NT2/D1 (cell line): ENCODE data around the gene SNED1.
"Not testable (repeated sequence)": the region's sequence is repeated elsewhere in the genome, so short reads cannot be mapped to it uniquely, and the experiment has no call there.

Experiments
- DNase-seq: peaks from one replicate; pipeline ENCODE4 v3.0.0-alpha.2; 2011; ENCODE audit warnings: low read depth, low spot score
- H3K27me3 ChIP-seq: 2 replicates; pipeline ENCODE4 v1.6.0; 2011; ENCODE audit warnings: mild to moderate bottlenecking; ENCODE audit not compliant: insufficient read length, insufficient read depth
- H3K36me3 ChIP-seq: 2 replicates; pipeline ENCODE4 v1.6.1; 2011; ENCODE audit warnings: mild to moderate bottlenecking, low read length, mixed read lengths; ENCODE audit not compliant: insufficient read depth, insufficient read length
- H3K4me1 ChIP-seq: 2 replicates; pipeline ENCODE4 v1.5.1; 2011; ENCODE audit not compliant: insufficient read depth, insufficient read length
- H3K4me3 ChIP-seq: 2 replicates; pipeline ENCODE4 v1.5.1; 2011; ENCODE audit warnings: low read depth; ENCODE audit not compliant: insufficient read length
- H3K9ac ChIP-seq: 2 replicates; pipeline ENCODE4 v1.6.0; 2011; ENCODE audit warnings: low read depth; ENCODE audit not compliant: insufficient read length
- H3K9me3 ChIP-seq: 2 replicates; pipeline ENCODE4 v1.5.1; 2011; ENCODE audit warnings: mild to moderate bottlenecking, low read length; ENCODE audit not compliant: insufficient read depth
- SUZ12 ChIP-seq: IDR thresholded peaks from 2 replicates; pipeline ENCODE4 v1.6.1; 2011; ENCODE audit not compliant: insufficient read length, insufficient read depth; ENCODE audit errors: extremely low read depth
- YY1 ChIP-seq: IDR thresholded peaks from 2 replicates; pipeline ENCODE4 v1.6.1; 2011; ENCODE audit not compliant: insufficient read length, insufficient read depth
- ZNF274 ChIP-seq: IDR thresholded peaks from 2 replicates; pipeline ENCODE4 v1.6.1; 2011; ENCODE audit warnings: mild to moderate bottlenecking, low read depth, low read length

The SNED1 gene

GRCh38 chr2:240970816-240971215, 27.6 kb upstream of the SNED1 start:
- H3K4me1 ChIP-seq: peaks cover 12% of the 10 kb centered on the region
- H3K4me3 ChIP-seq: no peak overlapping the region
- no peak for DNase-seq
- H3K9ac ChIP-seq: no peak overlapping the region
- peaks cover 10% of the 10 kb centered on the region for H3K27me3 ChIP-seq
- peaks cover 13% of the 10 kb centered on the region; the same call in 1 of the 2 replicates for H3K9me3 ChIP-seq
- TF ChIP-seq SUZ12 (no peak), ZNF274 (no peak), YY1 (no peak)
- no peaks in the 10 kb centered on the region for H3K36me3 ChIP-seq

DNA sequence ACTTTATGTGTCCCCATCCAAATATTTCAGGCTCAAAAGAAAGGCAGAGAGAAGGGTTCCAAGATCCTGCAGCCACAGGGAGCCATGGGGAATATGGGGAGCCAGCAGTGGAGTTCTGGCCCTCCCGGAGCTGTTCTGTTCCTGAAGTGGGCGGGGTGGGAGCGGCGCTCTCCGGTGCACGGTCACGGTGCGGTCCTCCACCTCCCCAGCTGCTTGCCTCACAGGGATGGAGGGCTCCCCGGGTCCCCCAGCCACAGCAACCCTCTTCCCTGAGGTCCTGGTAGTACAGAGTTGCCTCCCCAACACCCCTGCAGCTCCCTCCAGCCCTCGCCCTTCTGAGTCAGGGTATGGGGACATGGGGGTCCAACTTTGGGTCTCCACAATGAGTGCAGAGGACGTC, 26.2 kb upstream of the SNED1 start:
- no peak overlapping the region for H3K9ac ChIP-seq
- no peak for DNase-seq
- TF ChIP-seq SUZ12: no peak
- no peak for TF ChIP-seq YY1
- no peak for TF ChIP-seq ZNF274
- peaks cover 12% of the 10 kb centered on the region for H3K27me3 ChIP-seq
- peaks cover 13% of the 10 kb centered on the region; the same call in 1 of the 2 replicates for H3K9me3 ChIP-seq
- peaks cover 9% of the 10 kb centered on the region for H3K4me1 ChIP-seq
- no peaks in the 10 kb centered on the region for H3K36me3 ChIP-seq
- no peak overlapping the region for H3K4me3 ChIP-seq

GRCh38 chr2:240972636-240973521, 25.5 kb upstream of the SNED1 start:
- TF ChIP-seq SUZ12 (no peak), ZNF274 (no peak), YY1 (no peak)
- Histone ChIP-seq H3K9me3 (peaks cover 13% of the 10 kb centered on the region; the same call in 1 of the 2 replicates), H3K4me3 (no peak overlapping the region), H3K9ac (no peak overlapping the region), H3K4me1 (peaks cover 6% of the 10 kb centered on the region), H3K27me3 (peaks cover 12% of the 10 kb centered on the region), H3K36me3 (no peaks in the 10 kb centered on the region)
- DNase-seq: no peak

GRCh38 chr2:240974771-240975572, 23.4 kb upstream of the SNED1 start:
- Histone ChIP-seq H3K36me3 (no peaks in the 10 kb centered on the region), H3K9ac (no peak overlapping the region), H3K4me3 (no peak overlapping the region), H3K27me3 (peaks cover 12% of the 10 kb centered on the region), H3K4me1 (no peaks in the 10 kb centered on the region), H3K9me3 (peaks cover 12% of the 10 kb centered on the region; the same call in 1 of the 2 replicates)
- TF ChIP-seq ZNF274: no peak
- DNase-seq: no peak

GRCh38 chr2:240975903-240976302, 22.5 kb upstream of the SNED1 start:
- peaks cover 12% of the 10 kb centered on the region for H3K27me3 ChIP-seq
- DNase-seq, H3K9me3 ChIP-seq, H3K4me1 ChIP-seq, H3K9ac ChIP-seq, H3K4me3 ChIP-seq, H3K36me3 ChIP-seq: not testable (repeated sequence)

- Histone ChIP-seq H3K9ac (no peak overlapping the region), H3K4me1 (peaks cover 3% of the 10 kb centered on the region), H3K27me3 (peaks cover 30% of the 10 kb centered on the region), H3K36me3 (no peaks in the 10 kb centered on the region), H3K4me3 (no peak overlapping the region), H3K9me3 (0 out of 2 replicates have a peak, but pooled peaks cover under 1% of the 10 kb centered on the region)
- DNase-seq: no peak
- TF ChIP-seq YY1 (no peak), SUZ12 (no peak), ZNF274 (no peak)
Observed at GRCh38 chr2:240981280-240981679, 17.1 kb upstream of the SNED1 start.
